AG09309 (cell line): ENCODE results near the gene OSBPL5.
A peak's percentile ranks its signal among the peaks of the same experiment; 100 is the strongest.
"Not testable (repeated sequence)": the region's sequence is repeated elsewhere in the genome, so short reads cannot be mapped to it uniquely, and the experiment has no call there.

Experiments
- DNase-seq: peaks from one replicate; pipeline ENCODE4 v3.0.0-alpha.2; 2010; ENCODE audit warnings: low read depth
- H3K4me3 ChIP-seq: 2 replicates; pipeline ENCODE4 v1.5.1; 2011; ENCODE audit warnings: mild to moderate bottlenecking, low read depth, low read length, moderate library complexity; ENCODE audit not compliant: control insufficient read depth
- TF ChIP-seq, protein P1 (sequence below): IDR thresholded peaks from 2 replicates; pipeline ENCODE4 v1.5.1; 2011; ENCODE audit warnings: mild to moderate bottlenecking, low read depth, low read length, inconsistent platforms; ENCODE audit not compliant: insufficient read depth, control insufficient read depth; ENCODE audit errors: missing control alignments

The OSBPL5 gene

DNA sequence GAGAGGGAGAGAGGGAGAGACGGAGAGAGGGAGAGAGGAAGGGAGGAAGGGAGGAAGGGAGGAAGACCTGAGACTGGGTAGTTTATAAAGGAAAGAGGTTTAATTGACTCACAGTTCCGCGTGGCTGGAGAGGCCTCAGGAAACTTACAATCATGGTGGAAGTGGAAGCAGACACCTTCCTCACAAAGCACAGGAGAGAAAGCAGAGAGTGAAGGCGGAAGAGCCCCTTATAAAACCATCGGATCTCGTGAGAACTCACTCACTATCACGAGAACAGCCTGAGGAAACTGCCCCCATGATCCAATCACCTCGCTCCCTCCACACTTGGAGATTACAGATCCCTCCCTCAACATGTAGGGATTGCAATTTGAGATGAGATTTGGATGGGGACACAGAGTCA, 95.7 kb downstream of the OSBPL5 start:
- DNase-seq, result no peak
- H3K4me3 ChIP-seq, result no peak overlapping the region
- TF ChIP-seq, protein P1, sequence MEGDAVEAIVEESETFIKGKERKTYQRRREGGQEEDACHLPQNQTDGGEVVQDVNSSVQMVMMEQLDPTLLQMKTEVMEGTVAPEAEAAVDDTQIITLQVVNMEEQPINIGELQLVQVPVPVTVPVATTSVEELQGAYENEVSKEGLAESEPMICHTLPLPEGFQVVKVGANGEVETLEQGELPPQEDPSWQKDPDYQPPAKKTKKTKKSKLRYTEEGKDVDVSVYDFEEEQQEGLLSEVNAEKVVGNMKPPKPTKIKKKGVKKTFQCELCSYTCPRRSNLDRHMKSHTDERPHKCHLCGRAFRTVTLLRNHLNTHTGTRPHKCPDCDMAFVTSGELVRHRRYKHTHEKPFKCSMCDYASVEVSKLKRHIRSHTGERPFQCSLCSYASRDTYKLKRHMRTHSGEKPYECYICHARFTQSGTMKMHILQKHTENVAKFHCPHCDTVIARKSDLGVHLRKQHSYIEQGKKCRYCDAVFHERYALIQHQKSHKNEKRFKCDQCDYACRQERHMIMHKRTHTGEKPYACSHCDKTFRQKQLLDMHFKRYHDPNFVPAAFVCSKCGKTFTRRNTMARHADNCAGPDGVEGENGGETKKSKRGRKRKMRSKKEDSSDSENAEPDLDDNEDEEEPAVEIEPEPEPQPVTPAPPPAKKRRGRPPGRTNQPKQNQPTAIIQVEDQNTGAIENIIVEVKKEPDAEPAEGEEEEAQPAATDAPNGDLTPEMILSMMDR, result no peak

GRCh38 chr11:3066308-3066707, 98.8 kb downstream of the OSBPL5 start:
- not testable (repeated sequence) for DNase-seq, H3K4me3 ChIP-seq

DNA sequence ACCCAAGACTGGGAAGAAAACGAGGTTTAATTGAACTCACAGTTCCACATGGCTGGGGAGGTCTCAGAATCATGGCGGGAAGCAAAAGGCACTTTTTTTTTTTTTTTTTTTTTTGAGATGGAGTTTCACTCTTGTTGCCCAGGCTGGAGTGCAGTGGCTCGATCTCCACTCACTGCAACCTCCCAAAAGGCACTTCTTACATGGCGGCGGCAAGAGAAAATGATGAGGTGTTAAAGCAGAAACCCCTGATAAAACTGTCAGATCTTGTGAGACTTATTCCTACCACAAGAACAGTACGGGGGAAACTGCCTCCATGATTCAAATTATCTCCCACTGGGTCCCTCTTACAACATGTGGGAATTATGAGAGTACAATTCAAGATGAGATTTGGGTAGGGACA, 100.4 kb downstream of the OSBPL5 start:
- not testable (repeated sequence) for DNase-seq, H3K4me3 ChIP-seq

GRCh38 chr11:3063876-3064275, 101.2 kb downstream of the OSBPL5 start:
- not testable (repeated sequence) for DNase-seq, H3K4me3 ChIP-seq

- not testable (repeated sequence) for DNase-seq, H3K4me3 ChIP-seq
Measured at GRCh38 chr11:3063432-3063831, 101.7 kb downstream of the OSBPL5 start.

DNA sequence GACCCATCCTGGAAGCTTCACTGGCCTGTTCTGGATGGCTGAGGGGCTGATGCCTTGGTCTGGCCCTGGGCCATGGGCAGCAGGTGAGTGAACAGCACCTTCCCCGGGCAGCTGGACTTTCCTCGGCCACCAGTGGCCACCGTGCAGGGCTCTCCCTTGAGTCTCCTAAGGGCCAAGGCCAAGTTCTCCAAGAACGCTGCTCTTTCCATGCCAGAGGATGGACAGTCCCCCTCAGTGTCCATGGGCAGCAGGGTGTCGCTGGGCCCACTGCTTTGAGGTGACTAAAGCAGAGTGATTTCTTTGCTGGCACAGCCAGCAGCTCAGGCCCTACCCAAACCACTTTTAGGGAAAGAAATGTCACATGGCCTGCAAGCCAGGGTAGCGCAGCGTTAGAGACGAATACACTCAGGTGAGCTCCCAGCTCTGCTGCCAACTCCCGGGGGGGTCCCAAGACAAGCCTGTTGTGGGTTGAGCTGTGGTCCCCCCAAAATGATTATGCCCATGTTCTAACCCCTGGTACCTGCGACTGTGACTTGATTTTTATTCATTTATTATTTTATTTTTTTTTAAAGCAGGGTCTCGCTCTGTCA, 104.6 kb downstream of the OSBPL5 start:
- H3K4me3 ChIP-seq, result no peak overlapping the region
- TF ChIP-seq, protein P1, result no peak
- DNase-seq, result no peak

- TF ChIP-seq, protein P1, result peak; percentile 7
- H3K4me3 ChIP-seq, result no peak overlapping the region
- DNase-seq, result peak; percentile 51
Measured at GRCh38 chr11:3058753-3059664, 106.1 kb downstream of the OSBPL5 start.

GRCh38 chr11:3057069-3057963, 107.8 kb downstream of the OSBPL5 start, which contains the start of gene CARS1:
TSS of gene CARS1 (minus strand) at chr11:3057423. CDS start at chr11:3057367, 56 bp downstream.
- peak within 1 kb of the TSS; percentile 100 for H3K4me3 ChIP-seq
- TF ChIP-seq, protein P1, result no peak
- DNase-seq, result peak; percentile 59
